SU-DHL-6 (cell line): ENCODE results near the gene HSD3B7.

Source experiments
- EZH2phosphoT487 ChIP-seq: fragments of 200-600 bp; sonication (generic), shearing (Covaris generic); conservative IDR thresholded peaks from 2 replicates; pipeline ENCODE4 v1.6.1; 2018; ENCODE audit warnings: mild to moderate bottlenecking, antibody characterized with exemption, low read length, moderate library complexity, mixed read lengths
- TF ChIP-seq, protein P1 (sequence below): fragments of 200-600 bp; sonication (generic); IDR thresholded peaks from one replicate; pipeline ENCODE4 v1.5.1; 2017; ENCODE audit warnings: antibody characterized with exemption, mild to moderate bottlenecking, low read length, moderate library complexity; ENCODE audit not compliant: insufficient read depth, poor library complexity, severe bottlenecking

DNA sequence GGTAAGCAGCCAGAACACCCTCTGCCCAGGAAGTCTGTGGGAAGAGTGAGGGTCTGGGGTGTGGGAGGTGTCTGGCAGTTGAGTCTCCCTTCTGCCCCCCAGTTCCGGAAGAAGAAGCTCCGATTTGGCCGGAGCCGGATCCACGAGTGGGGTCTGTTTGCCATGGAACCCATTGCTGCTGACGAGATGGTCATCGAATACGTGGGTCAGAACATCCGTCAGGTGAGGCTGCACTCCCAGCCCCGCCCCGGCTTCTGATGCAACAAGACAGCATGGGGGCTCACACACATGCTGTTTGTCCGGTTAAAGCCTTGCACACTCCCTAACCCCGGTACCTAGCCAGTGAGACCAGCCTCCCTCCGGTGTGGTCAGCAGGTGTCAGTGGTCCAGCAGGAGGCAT lies 4.0 kb upstream of the HSD3B7 start:
- TF ChIP-seq, protein P1, sequence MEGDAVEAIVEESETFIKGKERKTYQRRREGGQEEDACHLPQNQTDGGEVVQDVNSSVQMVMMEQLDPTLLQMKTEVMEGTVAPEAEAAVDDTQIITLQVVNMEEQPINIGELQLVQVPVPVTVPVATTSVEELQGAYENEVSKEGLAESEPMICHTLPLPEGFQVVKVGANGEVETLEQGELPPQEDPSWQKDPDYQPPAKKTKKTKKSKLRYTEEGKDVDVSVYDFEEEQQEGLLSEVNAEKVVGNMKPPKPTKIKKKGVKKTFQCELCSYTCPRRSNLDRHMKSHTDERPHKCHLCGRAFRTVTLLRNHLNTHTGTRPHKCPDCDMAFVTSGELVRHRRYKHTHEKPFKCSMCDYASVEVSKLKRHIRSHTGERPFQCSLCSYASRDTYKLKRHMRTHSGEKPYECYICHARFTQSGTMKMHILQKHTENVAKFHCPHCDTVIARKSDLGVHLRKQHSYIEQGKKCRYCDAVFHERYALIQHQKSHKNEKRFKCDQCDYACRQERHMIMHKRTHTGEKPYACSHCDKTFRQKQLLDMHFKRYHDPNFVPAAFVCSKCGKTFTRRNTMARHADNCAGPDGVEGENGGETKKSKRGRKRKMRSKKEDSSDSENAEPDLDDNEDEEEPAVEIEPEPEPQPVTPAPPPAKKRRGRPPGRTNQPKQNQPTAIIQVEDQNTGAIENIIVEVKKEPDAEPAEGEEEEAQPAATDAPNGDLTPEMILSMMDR, result no peak
- TF ChIP-seq EZH2phosphoT487, result no peak
